HG02938 (cell line): Measurements from ENCODE around the gene MCC.

Experiments used
- ATAC-seq: cut with Tn5 transposase; IDR thresholded peaks from one replicate; pipeline ENCODE4 v1.9.1; 2021; ENCODE audit warnings: mild to moderate bottlenecking, moderate library complexity; ENCODE audit not compliant: unreplicated experiment

MCC gene

GRCh38 chr5:113329981-113330380 lies 158.3 kb downstream of the MCC start:
- ATAC-seq, result no peak

DNA sequence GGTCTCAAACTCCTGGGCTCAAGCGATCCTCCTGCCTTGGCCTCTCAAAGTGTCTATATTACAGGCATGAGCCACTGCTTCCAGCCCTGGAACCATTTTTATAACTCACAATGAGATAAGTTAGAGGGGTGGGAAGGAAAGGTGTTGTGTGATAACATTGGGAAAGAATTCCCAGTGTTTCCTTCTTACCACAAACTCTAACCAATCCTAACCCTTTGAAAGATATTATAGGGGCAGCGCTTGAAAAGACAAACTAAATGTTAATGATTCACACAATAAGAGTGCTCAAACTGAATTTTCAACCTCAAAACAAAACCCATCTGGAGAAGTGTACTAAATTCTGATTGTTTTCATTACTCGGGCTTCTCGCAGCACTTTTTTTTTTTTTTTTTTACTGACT lies 163.2 kb downstream of the MCC start:
- no peak for ATAC-seq

GRCh38 chr5:113321276-113321675 lies 167.0 kb downstream of the MCC start:
- ATAC-seq, result no peak

- ATAC-seq, result no peak
These were observed 167.9 kb downstream of the MCC start for GRCh38 chr5:113320273-113320780.

- no peak for ATAC-seq
These were observed 168.8 kb downstream of the MCC start for GRCh38 chr5:113319256-113320053.

- ATAC-seq, result no peak
These were observed 170.6 kb downstream of the MCC start for GRCh38 chr5:113317636-113318035.

DNA sequence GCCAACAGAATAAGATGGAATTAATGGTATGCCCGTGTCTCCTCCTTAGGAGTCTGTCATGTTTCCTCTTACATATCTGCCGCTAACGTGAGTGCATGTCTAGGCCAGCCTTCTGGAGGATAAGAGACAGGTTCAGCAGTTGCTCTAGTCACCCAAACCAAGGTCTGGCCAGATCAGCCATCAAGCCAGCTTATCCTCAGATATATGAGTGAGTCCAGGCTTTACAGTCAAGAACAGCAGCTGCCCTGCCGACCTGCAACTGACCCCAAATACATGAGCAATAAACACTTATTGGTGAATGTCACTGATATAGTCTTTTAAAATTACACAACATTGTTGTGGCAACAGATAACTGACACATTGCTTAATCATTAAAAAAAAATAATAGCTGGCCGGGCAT lies 177.0 kb downstream of the MCC start:
- ATAC-seq, result no peak

DNA sequence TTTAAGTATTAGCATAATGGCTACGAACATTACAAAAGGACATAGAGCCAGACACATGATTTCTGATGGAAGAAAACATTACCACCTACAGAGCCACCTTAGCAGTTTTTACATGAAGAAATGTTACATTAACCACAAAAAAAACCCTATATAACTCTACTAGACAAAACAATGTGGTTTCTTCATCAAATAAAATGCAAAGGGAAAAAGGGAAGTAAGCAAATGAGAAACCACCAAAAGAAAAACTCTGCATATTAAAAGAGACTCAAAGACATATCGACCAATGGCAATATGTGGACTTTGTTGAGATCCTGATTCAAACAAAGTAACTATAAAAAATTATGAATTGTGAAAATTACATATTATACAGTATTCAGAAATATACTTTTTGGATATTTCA lies 186.1 kb downstream of the MCC start:
- ATAC-seq, result no peak

GRCh38 chr5:113299591-113299990 lies 188.7 kb downstream of the MCC start:
- no peak for ATAC-seq

DNA sequence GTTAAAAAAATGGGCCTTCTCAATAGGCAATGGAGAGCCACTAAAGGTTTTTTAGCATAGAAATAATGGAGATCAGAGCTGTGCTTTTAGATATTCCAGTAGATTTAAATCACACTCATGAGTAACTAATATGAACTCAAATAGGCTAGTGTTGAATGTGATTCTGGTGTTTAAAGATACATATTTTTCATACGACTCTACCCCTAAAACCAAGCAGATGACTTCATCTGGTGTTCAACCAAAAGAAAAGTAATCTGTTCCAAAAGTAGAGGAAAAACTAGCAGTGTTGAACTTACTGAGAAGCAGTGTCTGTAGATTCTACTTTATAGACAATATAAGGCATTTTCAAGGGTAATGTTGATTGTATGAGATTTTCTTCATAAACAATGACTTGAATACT lies 191.6 kb downstream of the MCC start:
- no peak for ATAC-seq

DNA sequence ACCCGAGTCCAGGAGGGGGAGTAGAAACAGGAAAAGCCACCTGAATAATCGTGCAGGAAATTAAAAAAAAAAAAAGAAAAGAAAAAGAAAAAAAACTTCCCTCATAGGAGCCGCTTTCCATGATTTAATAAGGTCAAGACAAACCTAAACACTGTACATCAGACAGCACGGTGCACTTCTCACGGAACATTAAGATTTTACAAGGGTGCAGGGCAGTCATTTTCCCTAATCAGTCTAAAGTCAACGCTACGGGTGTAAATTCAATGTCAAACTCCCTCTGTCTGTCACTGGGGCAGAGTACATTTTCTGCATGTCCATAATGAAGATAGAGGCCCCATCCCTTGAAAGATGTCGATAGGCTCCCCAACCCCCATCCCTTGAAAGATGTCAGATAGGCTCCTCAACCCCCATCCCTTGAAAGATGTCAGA lies 193.1 kb downstream of the MCC start:
- no peak for ATAC-seq

DNA sequence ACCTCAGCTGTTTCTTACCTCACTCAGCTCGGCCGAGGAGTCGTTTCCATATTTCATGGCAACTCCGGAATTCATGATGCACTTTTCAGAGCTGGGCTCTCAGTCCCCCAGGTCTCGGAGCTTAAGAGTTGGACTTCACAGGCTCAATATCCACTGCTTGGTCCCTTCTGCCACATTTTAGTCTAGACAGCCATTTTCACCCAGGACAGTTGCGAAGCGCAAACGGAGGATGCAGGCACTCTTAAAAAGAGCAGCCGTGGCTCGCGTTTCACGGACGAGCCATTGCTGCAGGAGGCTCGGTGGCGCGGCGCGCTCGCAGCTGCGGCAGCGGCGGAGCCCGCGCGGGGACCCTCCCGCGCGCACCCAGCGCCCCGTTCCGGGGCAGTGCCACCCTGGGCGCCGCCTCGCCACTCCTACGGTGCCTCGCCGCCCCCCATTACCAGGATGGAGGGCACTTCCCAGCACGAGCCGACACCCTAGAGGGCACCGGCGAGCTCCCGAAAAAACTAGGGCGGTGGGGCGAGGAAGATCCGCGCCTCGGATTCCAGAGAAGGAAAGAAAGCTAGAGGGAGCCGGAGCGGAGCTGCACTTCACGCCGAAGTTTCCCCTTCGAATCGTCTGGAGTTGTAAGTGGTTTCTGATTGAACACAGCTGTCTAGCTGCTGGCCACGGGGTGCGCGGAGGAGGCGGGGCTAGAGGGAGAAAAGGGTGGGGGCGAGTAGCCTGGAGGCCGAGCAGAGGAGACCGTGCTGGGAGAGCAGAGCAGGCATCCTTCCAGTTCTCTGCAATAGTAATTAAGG lies 193.7 kb downstream of the MCC start:
- ATAC-seq, result peak; percentile 90

- peak; percentile 25 for ATAC-seq
These were observed 194.3 kb downstream of the MCC start for GRCh38 chr5:113293975-113294310.

GRCh38 chr5:113293068-113293974 lies 194.9 kb downstream of the MCC start:
- no peak for ATAC-seq

GRCh38 chr5:113292462-113292861 lies 195.8 kb downstream of the MCC start:
- no peak for ATAC-seq

DNA sequence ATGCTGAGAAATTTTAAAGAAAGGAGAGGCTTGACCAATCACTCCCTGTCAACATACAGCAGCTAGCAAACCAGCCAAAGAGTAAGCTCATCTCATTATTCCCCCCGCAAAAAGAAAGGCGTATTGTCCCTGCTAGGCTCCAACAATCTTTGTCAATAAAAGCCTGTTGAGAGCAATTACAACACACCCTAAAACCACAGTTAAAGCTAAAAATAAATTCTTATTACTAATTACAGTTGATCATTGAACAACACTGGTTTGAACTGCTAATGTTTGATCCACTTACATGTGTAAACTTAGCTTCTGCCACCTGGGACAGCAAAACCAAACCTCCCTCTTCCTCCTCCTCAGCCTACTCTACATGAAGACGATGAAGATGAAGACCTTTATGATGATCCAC lies 204.7 kb downstream of the MCC start:
- no peak for ATAC-seq

DNA sequence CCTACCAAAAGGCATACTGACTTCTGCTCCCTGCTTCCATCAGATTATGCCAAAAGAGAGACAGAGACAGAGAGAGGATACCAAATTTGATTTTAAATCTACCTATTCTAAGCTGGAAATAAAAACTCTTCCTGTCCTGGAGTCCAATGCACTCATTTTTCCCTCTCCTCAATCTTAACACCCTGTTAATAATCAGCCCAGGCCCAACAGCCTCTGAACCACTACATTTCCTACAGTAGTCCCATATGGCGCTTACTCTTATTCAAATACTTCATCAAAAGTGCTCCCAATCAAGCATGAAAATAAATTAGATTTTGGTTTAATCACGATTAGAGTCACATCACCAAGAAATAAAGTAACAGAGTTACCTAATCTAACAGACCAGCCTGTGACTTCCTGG lies 205.8 kb downstream of the MCC start:
- no peak for ATAC-seq

DNA sequence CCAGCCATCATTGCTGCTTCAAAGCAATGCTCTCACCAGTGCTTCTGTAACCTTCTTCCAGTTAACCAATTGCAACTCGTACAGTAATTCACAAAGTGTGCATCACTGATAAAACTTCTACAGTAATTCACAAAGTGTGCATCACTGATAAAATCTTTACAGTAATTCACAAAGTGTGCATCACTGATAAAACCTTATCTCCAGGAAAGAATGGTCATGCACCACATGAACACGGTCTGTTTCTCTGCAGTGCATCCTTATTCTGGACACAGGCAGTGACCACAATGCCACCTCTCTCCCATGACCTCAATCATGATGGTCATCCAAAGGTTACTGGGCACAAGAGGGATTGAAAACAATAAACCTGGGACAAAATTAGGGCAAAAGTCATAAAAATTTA lies 207.1 kb downstream of the MCC start:
- ATAC-seq, result no peak

DNA sequence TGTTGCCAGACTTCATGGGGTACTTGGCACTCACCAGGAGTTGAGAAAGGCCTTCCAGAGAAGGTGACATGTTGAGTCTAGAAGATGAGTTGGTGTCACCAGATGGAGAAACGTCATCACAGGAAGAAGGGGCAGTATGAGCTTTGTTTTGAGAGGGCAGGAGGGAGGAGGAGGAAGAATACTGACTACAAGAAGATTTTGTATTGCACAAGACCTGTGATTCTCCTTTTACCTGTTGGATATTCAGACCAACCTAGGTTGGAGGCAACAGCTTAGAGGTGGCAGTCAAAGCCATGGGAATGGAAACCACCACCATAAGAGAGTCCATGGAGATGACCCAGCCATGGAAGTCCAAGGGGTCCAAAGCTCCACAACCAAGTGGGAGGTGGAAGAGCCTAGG lies 207.7 kb downstream of the MCC start:
- ATAC-seq, result no peak

DNA sequence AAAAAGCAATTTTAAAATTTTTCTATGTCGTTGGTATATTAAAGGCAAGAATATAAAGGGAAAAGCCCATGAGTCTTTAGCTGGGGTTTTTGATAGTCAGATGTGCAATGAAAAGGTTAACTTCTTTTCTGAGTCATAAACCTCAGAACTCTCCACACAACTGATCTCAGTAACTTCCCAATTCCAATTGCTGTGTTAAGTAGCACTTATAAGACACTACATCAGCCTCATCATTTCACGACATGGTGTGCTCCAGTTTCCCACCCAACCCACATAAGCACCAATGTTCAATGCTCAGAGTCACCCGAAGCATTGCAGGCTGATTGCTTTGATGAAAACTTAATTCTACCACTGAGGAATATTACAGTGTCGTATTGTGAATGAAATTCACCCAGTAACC lies 209.3 kb downstream of the MCC start:
- no peak for ATAC-seq

- ATAC-seq, result no peak
These were observed 211.8 kb downstream of the MCC start for GRCh38 chr5:113276493-113276892.
